OCI-LY3 (cell line): ENCODE data around the gene RFX4.

Experiments used
- H2AFZ ChIP-seq: fragments of 200-600, 300-600 bp; shearing (Covaris generic); 2 replicates; pipeline ENCODE4 v1.6.0; 2014; ENCODE audit warnings: antibody characterized with exemption, low read depth, low read length
- H3K27ac ChIP-seq: fragments of 200-600, 300-600 bp; sonication (generic); 2 replicates; pipeline ENCODE4 v1.5.1; 2014; ENCODE audit warnings: mild to moderate bottlenecking, low read length, moderate library complexity, mixed read lengths
- H3K27me3 ChIP-seq: fragments of 200-600, 300-600 bp; sonication (generic); 2 replicates; pipeline ENCODE4 v1.6.1; 2014; ENCODE audit warnings: low read depth, low read length, mixed read lengths
- H3K36me3 ChIP-seq: fragments of 200-600, 300-600 bp; sonication (generic); replicated peaks from 2 replicates; pipeline ENCODE3; 2014; ENCODE audit warnings: low read depth, low read length, mixed read lengths
- H3K4me1 ChIP-seq: fragments of 300-600, 200-600 bp; sonication (generic); 2 replicates; pipeline ENCODE4 v1.6.1; 2014; ENCODE audit warnings: low read length, mixed read lengths
- H3K4me2 ChIP-seq: fragments of 200-600, 300-600 bp; sonication (generic); 2 replicates; pipeline ENCODE4 v1.6.1; 2014; ENCODE audit warnings: low read length, mixed read lengths
- H3K4me3 ChIP-seq: fragments of 300-600, 200-600 bp; sonication (generic); 2 replicates; pipeline ENCODE4 v1.5.1; 2014; ENCODE audit warnings: antibody characterized with exemption, mild to moderate bottlenecking, low read length, moderate library complexity
- H3K79me2 ChIP-seq: fragments of 300-600, 200-600 bp; shearing (Covaris generic); 2 replicates; pipeline ENCODE4 v1.6.1; 2014; ENCODE audit warnings: mild to moderate bottlenecking, low read length, mixed read lengths
- H3K9ac ChIP-seq: fragments of 300-600, 200-600 bp; shearing (Covaris generic); 2 replicates; pipeline ENCODE4 v1.6.0; 2014; ENCODE audit warnings: mild to moderate bottlenecking, low read length, moderate library complexity
- H3K9me3 ChIP-seq: fragments of 200-600, 300-600 bp; shearing (Covaris generic); 2 replicates; pipeline ENCODE4 v1.6.1; 2014; ENCODE audit warnings: low read length, mixed read lengths; ENCODE audit not compliant: insufficient read depth
- H4K20me1 ChIP-seq: fragments of 200-600, 300-600 bp; sonication (generic); 2 replicates; pipeline ENCODE4 v1.6.1; 2016; ENCODE audit warnings: low read length, mixed read lengths; ENCODE audit not compliant: insufficient read depth
- EZH2phosphoT487 ChIP-seq: fragments of 200-600 bp; shearing (Covaris generic); IDR thresholded peaks from 2 replicates; pipeline ENCODE4 v1.6.1; 2018; ENCODE audit warnings: antibody characterized with exemption, mixed run types, low read depth
- TF ChIP-seq, protein P1 (sequence below): fragments of 200-600, 300-600 bp; sonication (generic); IDR thresholded peaks from 2 replicates; pipeline ENCODE4 v1.5.1; 2014; ENCODE audit warnings: antibody characterized with exemption, low read length, low read depth

Gene RFX4

DNA sequence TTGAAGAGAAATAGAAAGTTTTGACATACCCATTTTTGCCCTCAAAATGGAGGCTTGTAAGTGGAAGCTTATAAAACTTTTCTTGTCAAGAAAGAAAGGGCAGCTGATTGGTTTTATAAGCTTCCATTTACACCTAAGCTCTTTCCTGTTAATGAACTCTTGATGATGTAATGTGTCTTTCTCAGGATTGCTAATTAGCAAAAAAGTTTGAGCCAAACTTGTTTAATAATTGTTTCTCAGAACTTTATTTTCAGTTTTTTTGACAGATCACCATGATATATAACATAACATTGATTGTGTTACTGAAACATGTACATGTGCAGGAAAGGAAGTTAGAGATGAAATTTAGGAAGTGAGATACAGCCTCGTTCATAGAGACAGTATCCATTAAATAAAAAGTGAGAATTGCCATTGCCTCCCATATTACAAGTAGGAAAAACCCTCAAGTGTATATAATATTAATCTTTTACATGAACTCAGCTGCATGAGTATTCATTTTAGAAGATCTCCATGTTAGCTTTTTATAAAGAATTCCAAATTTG is 218.4 kb downstream of the RFX4 start:
- H3K4me2 ChIP-seq: peak overlapping the region; percentile 51
- no peak overlapping the region for H2AFZ ChIP-seq
- H3K9ac ChIP-seq: no peak overlapping the region
- peaks cover 15% of the 10 kb centered on the region for H3K4me1 ChIP-seq
- no peaks in the 10 kb centered on the region for H3K79me2 ChIP-seq
- no peaks in the 10 kb centered on the region for H3K36me3 ChIP-seq
- no peaks in the 10 kb centered on the region for H3K27me3 ChIP-seq
- H3K27ac ChIP-seq: peak overlapping the region; percentile 14; the same call in 1 of the 2 replicates
- no peaks in the 10 kb centered on the region for H3K9me3 ChIP-seq
- no peaks in the 10 kb centered on the region for H4K20me1 ChIP-seq
- no peak overlapping the region for H3K4me3 ChIP-seq
- no peak for TF ChIP-seq EZH2phosphoT487
- TF ChIP-seq, protein P1, sequence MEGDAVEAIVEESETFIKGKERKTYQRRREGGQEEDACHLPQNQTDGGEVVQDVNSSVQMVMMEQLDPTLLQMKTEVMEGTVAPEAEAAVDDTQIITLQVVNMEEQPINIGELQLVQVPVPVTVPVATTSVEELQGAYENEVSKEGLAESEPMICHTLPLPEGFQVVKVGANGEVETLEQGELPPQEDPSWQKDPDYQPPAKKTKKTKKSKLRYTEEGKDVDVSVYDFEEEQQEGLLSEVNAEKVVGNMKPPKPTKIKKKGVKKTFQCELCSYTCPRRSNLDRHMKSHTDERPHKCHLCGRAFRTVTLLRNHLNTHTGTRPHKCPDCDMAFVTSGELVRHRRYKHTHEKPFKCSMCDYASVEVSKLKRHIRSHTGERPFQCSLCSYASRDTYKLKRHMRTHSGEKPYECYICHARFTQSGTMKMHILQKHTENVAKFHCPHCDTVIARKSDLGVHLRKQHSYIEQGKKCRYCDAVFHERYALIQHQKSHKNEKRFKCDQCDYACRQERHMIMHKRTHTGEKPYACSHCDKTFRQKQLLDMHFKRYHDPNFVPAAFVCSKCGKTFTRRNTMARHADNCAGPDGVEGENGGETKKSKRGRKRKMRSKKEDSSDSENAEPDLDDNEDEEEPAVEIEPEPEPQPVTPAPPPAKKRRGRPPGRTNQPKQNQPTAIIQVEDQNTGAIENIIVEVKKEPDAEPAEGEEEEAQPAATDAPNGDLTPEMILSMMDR: no peak

DNA sequence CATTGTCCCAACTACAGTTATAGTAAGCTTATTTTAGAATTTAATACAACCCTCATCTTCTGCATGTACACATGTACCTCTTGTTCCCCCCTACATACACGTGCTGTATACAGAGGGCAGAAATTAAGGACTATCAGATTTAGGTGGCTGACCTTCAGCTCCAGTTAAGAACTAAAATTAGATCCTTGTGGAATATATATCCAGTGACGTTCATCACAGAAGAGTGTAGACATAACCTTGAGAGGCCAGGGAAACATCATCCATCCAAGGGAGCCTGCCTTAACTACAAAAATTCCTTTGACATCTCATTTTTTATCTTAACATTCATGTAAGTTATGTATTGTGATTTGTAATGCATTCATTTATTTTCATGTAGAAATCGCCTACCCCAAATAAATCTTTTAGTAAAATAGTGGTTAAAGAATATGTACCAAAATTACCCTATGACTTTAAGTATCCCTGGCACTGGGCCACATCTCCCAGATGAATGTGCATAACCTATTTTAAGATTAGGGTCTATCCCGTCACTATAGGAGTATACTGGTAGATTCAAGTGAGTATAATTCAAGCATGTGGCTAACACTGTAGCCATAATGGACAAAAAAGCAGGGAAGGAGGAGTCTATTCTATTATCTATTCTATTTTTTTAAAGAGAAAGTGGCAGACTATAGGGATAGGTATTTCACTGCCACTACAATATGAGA is 219.2 kb downstream of the RFX4 start:
- H4K20me1 ChIP-seq: no peaks in the 10 kb centered on the region
- TF ChIP-seq EZH2phosphoT487: no peak
- TF ChIP-seq, protein P1: no peak
- H3K27me3 ChIP-seq: no peaks in the 10 kb centered on the region
- H3K36me3 ChIP-seq: no peaks in the 10 kb centered on the region
- H2AFZ ChIP-seq: no peak overlapping the region
- H3K9me3 ChIP-seq: no peaks in the 10 kb centered on the region
- no peaks in the 10 kb centered on the region for H3K79me2 ChIP-seq
- peak overlapping the region; percentile 51 for H3K4me2 ChIP-seq
- peaks cover 15% of the 10 kb centered on the region for H3K4me1 ChIP-seq
- H3K4me3 ChIP-seq: no peak overlapping the region
- no peak overlapping the region for H3K27ac ChIP-seq
- no peak overlapping the region for H3K9ac ChIP-seq

DNA sequence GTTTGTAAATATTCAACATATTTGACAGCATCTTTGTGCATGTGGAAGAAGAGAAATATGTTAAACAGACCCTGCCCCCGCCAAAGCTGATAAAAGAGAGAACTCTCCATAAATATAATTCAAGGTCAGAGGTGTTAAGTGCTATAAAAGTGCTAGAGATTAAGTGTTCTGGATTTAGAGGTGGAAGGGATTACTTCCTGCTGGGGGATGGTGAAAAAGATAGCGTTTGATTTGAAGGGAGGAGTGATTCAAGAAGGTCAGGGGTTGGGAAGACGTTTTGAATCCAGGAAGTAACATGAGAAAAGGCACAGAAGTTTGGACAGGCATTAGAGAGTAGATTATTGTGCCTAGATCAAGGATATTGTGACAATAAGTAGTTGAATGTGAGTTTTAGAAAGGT is 221.9 kb downstream of the RFX4 start:
- Histone ChIP-seq H3K27me3 (no peaks in the 10 kb centered on the region), H3K36me3 (no peaks in the 10 kb centered on the region), H3K4me1 (peaks cover 15% of the 10 kb centered on the region), H3K4me2 (no peak overlapping the region), H3K9ac (no peak overlapping the region), H3K79me2 (no peaks in the 10 kb centered on the region), H4K20me1 (no peaks in the 10 kb centered on the region), H2AFZ (no peak overlapping the region), H3K27ac (no peak overlapping the region), H3K4me3 (no peak overlapping the region), H3K9me3 (no peaks in the 10 kb centered on the region)
- no peak for TF ChIP-seq EZH2phosphoT487
- TF ChIP-seq, protein P1: no peak
